ENCODE measurements around the gene KIF20B.

Gene KIF20B

GRCh38 chr10:89701242-89702120, at the start of gene KIF20B:
TSS of gene KIF20B (plus strand) at chr10:89701590. CDS start at chr10:89705295, 3,705 bp downstream.
- peak; percentile 91 for DNase-seq (ENCODE audit: low read depth, low spot score)

- DNase-seq (ENCODE audit: low read depth, low spot score) = no peak
These were observed 49.3 kb upstream of the KIF20B start for GRCh38 chr10:89651916-89652573.

GRCh38 chr10:89652806-89653370, 48.5 kb upstream of the KIF20B start:
- no peak for DNase-seq (ENCODE audit: low read depth, low spot score)

- DNase-seq (ENCODE audit: low read depth, low spot score) = no peak
These were observed 48.0 kb upstream of the KIF20B start for GRCh38 chr10:89653410-89653869.

- no peak for DNase-seq (ENCODE audit: low read depth, low spot score)
These were observed 45.7 kb upstream of the KIF20B start for GRCh38 chr10:89655722-89656121.

GRCh38 chr10:89657302-89657701, 44.1 kb upstream of the KIF20B start:
- no peak for DNase-seq (ENCODE audit: low read depth, low spot score)

GRCh38 chr10:89659143-89660131, 42.0 kb upstream of the KIF20B start:
- no peak for DNase-seq (ENCODE audit: low read depth, low spot score)

- no peak for DNase-seq (ENCODE audit: low read depth, low spot score)
These were observed 38.8 kb upstream of the KIF20B start for GRCh38 chr10:89662596-89662995.

- DNase-seq (ENCODE audit: low read depth, low spot score) = no peak
These were observed 38.2 kb upstream of the KIF20B start for GRCh38 chr10:89663144-89663543.

- no peak for DNase-seq (ENCODE audit: low read depth, low spot score)
These were observed 37.2 kb upstream of the KIF20B start for GRCh38 chr10:89664203-89664602.

GRCh38 chr10:89665302-89665701, 36.1 kb upstream of the KIF20B start:
- DNase-seq (ENCODE audit: low read depth, low spot score) = no peak

- no peak for DNase-seq (ENCODE audit: low read depth, low spot score)
These were observed 35.3 kb upstream of the KIF20B start for GRCh38 chr10:89666138-89666537.

GRCh38 chr10:89668386-89669071, 32.9 kb upstream of the KIF20B start:
- no peak for DNase-seq (ENCODE audit: low read depth, low spot score)

- DNase-seq (ENCODE audit: low read depth, low spot score) = no peak
These were observed 31.4 kb upstream of the KIF20B start for GRCh38 chr10:89669985-89670384.

- DNase-seq (ENCODE audit: low read depth, low spot score) = no peak
These were observed 30.5 kb upstream of the KIF20B start for GRCh38 chr10:89670926-89671325.

- no peak for DNase-seq (ENCODE audit: low read depth, low spot score)
These were observed 24.0 kb upstream of the KIF20B start for GRCh38 chr10:89677341-89677740.

- DNase-seq (ENCODE audit: low read depth, low spot score) = no peak
These were observed 21.4 kb upstream of the KIF20B start for GRCh38 chr10:89679986-89680385.

- DNase-seq (ENCODE audit: low read depth, low spot score) = no peak
These were observed 17.5 kb upstream of the KIF20B start for GRCh38 chr10:89683883-89684282.

- DNase-seq (ENCODE audit: low read depth, low spot score) = no peak
These were observed 16.8 kb upstream of the KIF20B start for GRCh38 chr10:89684604-89685003.

- DNase-seq (ENCODE audit: low read depth, low spot score) = no peak
These were observed 15.5 kb upstream of the KIF20B start for GRCh38 chr10:89685936-89686335.

- no peak for DNase-seq (ENCODE audit: low read depth, low spot score)
These were observed 11.4 kb upstream of the KIF20B start for GRCh38 chr10:89690027-89690426.

Measured in activated CD4-positive, CD25-positive, alpha-beta regulatory T cell treated with anti-CD3 and anti-CD28 coated beads, Interleukin-2, amount 50 U/mL, for 16 hours (primary cell).